ENCODE results near the gene RLF. TPM values are rescaled to one million over a fixed set of nuclear protein-coding genes. Genes with fewer than 3 reads are reported as not detected.
A peak's percentile ranks its signal among the peaks of the same experiment; 100 is the strongest.

Gene RLF
- total RNA-seq, 6 experiments from 2014 or later = 7.2 to 10.2 (median 8.8) TPM

DNA sequence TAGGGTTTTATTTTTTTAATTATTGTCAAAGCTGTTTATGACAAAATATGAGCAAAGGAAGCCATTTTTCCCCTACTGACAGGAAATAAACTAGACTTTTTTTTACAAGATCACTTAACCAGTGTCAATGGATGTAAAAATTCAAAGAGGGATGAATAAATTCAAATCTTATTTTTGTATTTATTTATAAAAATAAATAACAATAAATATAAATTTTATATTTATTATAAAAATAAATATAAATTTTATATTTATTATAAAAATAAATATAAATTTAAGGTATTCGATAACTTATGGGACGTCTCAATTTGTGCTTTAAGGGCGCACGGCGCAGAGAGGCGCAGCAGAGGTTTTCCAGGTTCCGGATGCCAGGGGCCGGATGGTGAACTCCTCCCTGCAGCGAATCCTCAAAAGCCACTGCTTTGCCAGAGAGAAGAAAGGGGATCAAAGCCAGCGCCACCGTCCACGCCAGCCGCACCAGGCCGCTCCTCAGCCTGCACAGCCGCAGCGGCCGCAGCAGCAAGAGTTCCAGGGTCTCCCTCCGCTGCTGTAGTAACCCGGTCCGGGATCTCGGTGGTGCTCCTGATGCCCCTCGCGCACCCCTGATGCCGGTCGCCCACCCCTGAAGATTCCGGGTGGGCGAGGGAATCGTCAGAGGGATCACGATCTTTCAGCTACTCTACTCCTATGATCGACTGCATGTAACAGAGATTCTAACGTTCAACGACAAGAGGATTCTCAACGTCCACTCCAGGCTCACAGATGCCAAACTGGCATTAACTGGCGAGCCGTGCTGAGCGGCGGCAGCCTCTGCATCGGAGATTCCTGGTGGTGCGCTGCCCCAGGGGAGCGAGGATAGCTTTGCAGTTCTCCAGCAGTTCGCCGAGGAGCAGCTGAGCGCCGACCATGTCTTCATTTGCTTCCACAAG, 28.5 kb upstream of the RLF start:
- H3K4me3 Mint-ChIP-seq = peak overlapping the region; percentile 77
- H3K4me1 Mint-ChIP-seq (ENCODE audit: low read depth) = peaks cover 21% of the 10 kb centered on the region
- no peaks in the 10 kb centered on the region for H3K36me3 Mint-ChIP-seq (ENCODE audit: low read depth)
- TF ChIP-seq, protein P1, sequence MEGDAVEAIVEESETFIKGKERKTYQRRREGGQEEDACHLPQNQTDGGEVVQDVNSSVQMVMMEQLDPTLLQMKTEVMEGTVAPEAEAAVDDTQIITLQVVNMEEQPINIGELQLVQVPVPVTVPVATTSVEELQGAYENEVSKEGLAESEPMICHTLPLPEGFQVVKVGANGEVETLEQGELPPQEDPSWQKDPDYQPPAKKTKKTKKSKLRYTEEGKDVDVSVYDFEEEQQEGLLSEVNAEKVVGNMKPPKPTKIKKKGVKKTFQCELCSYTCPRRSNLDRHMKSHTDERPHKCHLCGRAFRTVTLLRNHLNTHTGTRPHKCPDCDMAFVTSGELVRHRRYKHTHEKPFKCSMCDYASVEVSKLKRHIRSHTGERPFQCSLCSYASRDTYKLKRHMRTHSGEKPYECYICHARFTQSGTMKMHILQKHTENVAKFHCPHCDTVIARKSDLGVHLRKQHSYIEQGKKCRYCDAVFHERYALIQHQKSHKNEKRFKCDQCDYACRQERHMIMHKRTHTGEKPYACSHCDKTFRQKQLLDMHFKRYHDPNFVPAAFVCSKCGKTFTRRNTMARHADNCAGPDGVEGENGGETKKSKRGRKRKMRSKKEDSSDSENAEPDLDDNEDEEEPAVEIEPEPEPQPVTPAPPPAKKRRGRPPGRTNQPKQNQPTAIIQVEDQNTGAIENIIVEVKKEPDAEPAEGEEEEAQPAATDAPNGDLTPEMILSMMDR (IDR thresholded peaks at IDR 0.05) = no peak
- DNase-seq = no peak
- peaks cover 13% of the 10 kb centered on the region for H3K27me3 Mint-ChIP-seq (ENCODE audit: insufficient read depth)
- no peaks in the 10 kb centered on the region; the same call in 1 of the 2 replicates for H3K9me3 Mint-ChIP-seq
- H3K27ac Mint-ChIP-seq = no peak overlapping the region

DNA sequence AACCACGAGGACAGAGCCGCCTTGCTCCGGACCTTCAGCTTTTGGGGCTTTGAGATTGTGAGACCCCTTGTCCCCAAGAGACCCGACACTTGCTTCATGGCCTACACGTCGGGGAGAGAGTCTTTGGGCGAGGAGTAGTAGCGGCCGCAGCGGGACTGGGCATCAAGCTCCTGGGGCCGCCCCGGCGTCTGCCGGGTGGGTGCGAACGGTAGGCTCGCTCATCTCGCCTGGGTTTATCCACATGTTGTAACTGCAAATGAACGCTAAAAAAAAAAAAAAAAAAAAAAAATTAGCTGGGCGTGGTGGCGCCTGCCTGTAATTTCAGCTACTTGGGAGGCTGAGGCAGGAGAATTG, 27.9 kb upstream of the RLF start:
- H3K4me3 Mint-ChIP-seq = peak overlapping the region; percentile 77; the same call in 1 of the 2 replicates
- DNase-seq = no peak
- peaks cover 14% of the 10 kb centered on the region for H3K27me3 Mint-ChIP-seq (ENCODE audit: insufficient read depth)
- TF ChIP-seq, protein P1 (IDR thresholded peaks at IDR 0.05) = no peak
- peaks cover 21% of the 10 kb centered on the region for H3K4me1 Mint-ChIP-seq (ENCODE audit: low read depth)
- no peak overlapping the region for H3K27ac Mint-ChIP-seq
- no peaks in the 10 kb centered on the region for H3K36me3 Mint-ChIP-seq (ENCODE audit: low read depth)
- no peaks in the 10 kb centered on the region; the same call in 1 of the 2 replicates for H3K9me3 Mint-ChIP-seq

DNA sequence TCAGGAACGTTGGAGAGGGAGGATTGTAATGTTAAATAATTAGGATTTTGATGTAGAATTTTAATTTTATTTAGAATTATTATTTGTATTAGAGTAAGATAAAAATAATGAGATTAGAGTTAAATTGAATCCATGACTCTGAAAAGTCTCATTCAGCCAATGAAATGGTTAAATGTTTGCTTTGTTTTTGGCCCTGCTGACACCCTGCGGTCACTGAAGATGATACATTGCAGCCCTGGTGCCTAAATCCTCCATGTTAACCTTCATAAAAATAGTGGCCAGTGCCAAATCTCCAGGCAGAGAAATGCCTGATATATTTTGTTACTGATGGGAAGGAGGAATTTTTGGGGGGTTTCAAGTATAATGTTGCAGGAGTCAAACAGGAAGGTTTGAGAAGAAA, 27.3 kb upstream of the RLF start:
- TF ChIP-seq, protein P1 (IDR thresholded peaks at IDR 0.05) = no peak
- Mint-ChIP-seq H3K36me3 (ENCODE audit: low read depth) (no peaks in the 10 kb centered on the region), H3K9me3 (no peaks in the 10 kb centered on the region; the same call in 1 of the 2 replicates), H3K4me3 (no peak overlapping the region), H3K27ac (no peak overlapping the region), H3K27me3 (ENCODE audit: insufficient read depth) (peaks cover 12% of the 10 kb centered on the region), H3K4me1 (ENCODE audit: low read depth) (peaks cover 22% of the 10 kb centered on the region)
- DNase-seq = no peak

DNA sequence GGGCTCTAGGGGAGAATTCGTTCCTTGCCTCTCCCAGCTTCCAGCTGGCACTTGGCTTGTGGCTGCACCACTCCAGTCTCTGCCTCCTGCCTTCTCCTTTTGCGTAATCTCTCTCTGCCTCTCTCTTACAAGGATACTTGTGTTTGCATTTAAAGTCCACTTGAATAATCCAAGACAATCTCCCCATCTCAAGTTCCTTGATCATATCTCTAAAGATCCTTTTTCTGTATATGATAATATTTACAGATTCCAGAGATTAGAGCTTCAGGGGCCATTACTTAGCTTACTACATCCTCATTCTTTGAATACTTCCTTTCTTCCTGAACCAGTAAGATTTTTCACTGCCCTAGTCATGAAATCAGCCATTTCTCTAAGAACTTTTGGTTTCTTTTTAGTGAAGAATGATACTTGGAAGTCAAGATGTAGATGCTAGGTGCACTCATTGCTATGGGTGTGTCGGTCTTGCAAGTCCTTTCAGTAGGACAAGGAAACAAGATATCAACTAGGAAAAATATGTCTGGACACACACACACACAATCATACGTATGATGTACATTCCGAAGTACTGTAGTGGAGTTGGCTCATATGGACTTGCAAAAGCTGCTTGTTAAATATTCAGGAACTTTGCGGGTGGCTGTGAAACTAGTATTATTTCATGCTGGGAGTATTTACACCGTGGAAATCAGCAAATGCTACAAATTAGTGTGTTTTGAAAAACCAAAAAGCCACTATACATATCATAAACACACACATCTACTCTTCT, 20.8 kb upstream of the RLF start:
- Mint-ChIP-seq H3K4me1 (ENCODE audit: low read depth) (peaks cover 43% of the 10 kb centered on the region), H3K36me3 (ENCODE audit: low read depth) (peaks cover 6% of the 10 kb centered on the region), H3K4me3 (peak overlapping the region; percentile 56), H3K27me3 (ENCODE audit: insufficient read depth) (peaks cover 13% of the 10 kb centered on the region), H3K9me3 (peaks cover 5% of the 10 kb centered on the region), H3K27ac (peak overlapping the region; percentile 52)
- peak; percentile 35 for DNase-seq
- TF ChIP-seq, protein P1 (IDR thresholded peaks at IDR 0.05) = no peak

DNA sequence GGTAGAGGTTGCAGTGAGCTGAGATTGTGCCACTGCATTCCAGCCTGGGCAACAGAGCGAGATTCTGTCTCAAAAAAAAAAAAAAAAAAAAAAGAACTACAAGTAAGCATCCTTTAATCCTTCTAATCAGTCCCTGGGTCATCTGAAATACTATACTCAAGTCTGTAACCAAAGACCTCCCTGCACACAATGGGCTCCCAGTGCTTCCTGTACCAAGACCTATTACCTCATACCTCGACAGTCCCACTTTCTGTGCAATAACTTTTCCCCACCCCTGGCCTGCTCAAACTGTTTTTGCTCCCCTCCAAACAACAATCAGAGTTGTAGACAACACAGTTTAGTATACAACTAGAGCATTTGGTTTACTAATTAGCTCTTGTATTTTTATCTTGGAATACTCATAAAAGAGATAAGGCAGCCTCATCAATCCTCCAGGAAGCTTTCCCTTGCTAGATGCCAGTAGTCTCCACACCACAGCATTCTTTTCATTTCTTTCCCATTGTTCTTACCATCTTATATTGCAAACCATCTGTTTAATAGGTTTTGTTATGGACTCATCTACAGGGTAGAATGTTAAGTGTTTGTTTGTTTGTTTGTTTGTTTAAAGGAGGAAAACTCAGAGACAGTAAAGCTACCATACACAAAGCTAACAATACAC, 19.2 kb upstream of the RLF start:
- Mint-ChIP-seq H3K4me1 (ENCODE audit: low read depth) (peaks cover 43% of the 10 kb centered on the region), H3K9me3 (peaks cover 5% of the 10 kb centered on the region), H3K4me3 (no peak overlapping the region; the same call in 1 of the 2 replicates), H3K27me3 (ENCODE audit: insufficient read depth) (peaks cover 18% of the 10 kb centered on the region), H3K27ac (no peak overlapping the region), H3K36me3 (ENCODE audit: low read depth) (peaks cover 6% of the 10 kb centered on the region)
- TF ChIP-seq, protein P1 (IDR thresholded peaks at IDR 0.05) = no peak
- peak; percentile 19 for DNase-seq
